HEK293T (cell line): Measurements from ENCODE around the gene NAALADL2.

ENCODE experiments used
- CTCF ChIA-PET: fragments of 350-600 bp; formaldehyde crosslinking; extraction: SDS; loops from one replicate; lab custom pipeline; 2021; ENCODE audit warnings: antibody characterized with exemption, inconsistent platforms; lab: Yijun Ruan, JAX
- POLR2A ChIA-PET: fragments of 350-600 bp; formaldehyde crosslinking; extraction: SDS; loops from one replicate; lab custom pipeline; 2020; ENCODE audit warnings: antibody characterized with exemption, inconsistent platforms; lab: Yijun Ruan, JAX
- DNase-seq: peaks from one replicate; pipeline ENCODE4 v3.0.0; 2012; ENCODE audit warnings: mixed read lengths; ENCODE audit errors: extremely low spot score
- ARNT ChIP-seq: fragments of 450-650 bp; IDR thresholded peaks from 2 replicates; pipeline ENCODE4 v1.6.1; 2017; ENCODE audit warnings: mild to moderate bottlenecking
- BHLHE40 ChIP-seq: fragments of 450-650 bp; IDR thresholded peaks from 2 replicates; pipeline ENCODE4 v1.6.1; 2016; ENCODE audit warnings: mild to moderate bottlenecking, moderate library complexity, borderline replicate concordance
- CTBP1 ChIP-seq: fragments of 450-650 bp; IDR thresholded peaks from 2 replicates; pipeline ENCODE4 v1.6.1; 2016; ENCODE audit warnings: borderline replicate concordance
- ELF4 ChIP-seq: fragments of 450-650 bp; IDR thresholded peaks from 2 replicates; pipeline ENCODE4 v1.6.1; 2017; ENCODE audit warnings: antibody characterized with exemption
- FOXA1 ChIP-seq: fragments of 450-650 bp; IDR thresholded peaks from 2 replicates; pipeline ENCODE4 v1.6.1; 2016; ENCODE audit warnings: mild to moderate bottlenecking
- FOXK2 ChIP-seq: fragments of 450-650 bp; IDR thresholded peaks from 2 replicates; pipeline ENCODE4 v1.6.1; 2016; ENCODE audit warnings: mild to moderate bottlenecking
- FOXM1 ChIP-seq: fragments of 450-650 bp; IDR thresholded peaks from 2 replicates; pipeline ENCODE4 v1.6.1; 2017; ENCODE audit warnings: mild to moderate bottlenecking, borderline replicate concordance
- HDGF ChIP-seq: fragments of 450-650 bp; IDR thresholded peaks from 2 replicates; pipeline ENCODE4 v1.6.1; 2017; ENCODE audit warnings: antibody characterized with exemption, borderline replicate concordance
- L3MBTL2 ChIP-seq: fragments of 450-650 bp; conservative IDR thresholded peaks from 2 replicates; pipeline ENCODE4 v1.6.1; 2016; ENCODE audit warnings: mild to moderate bottlenecking
- LEF1 ChIP-seq: fragments of 450-650 bp; IDR thresholded peaks from 2 replicates; pipeline ENCODE4 v1.6.1; 2017; ENCODE audit warnings: mild to moderate bottlenecking, borderline replicate concordance
- NFRKB ChIP-seq: fragments of 450-650 bp; IDR thresholded peaks from 2 replicates; pipeline ENCODE4 v1.6.1; 2016; ENCODE audit warnings: mild to moderate bottlenecking, moderate library complexity
- SP1 ChIP-seq: fragments of 450-650 bp; IDR thresholded peaks from 2 replicates; pipeline ENCODE4 v1.6.1; 2017
- SUZ12 ChIP-seq: fragments of 450-650 bp; IDR thresholded peaks from 2 replicates; pipeline ENCODE4 v1.6.1; 2016; ENCODE audit warnings: mild to moderate bottlenecking
- TARDBP ChIP-seq: fragments of 450-650 bp; IDR thresholded peaks from 2 replicates; pipeline ENCODE4 v1.6.1; 2016
- ZNF384 ChIP-seq: fragments of 450-650 bp; IDR thresholded peaks from 2 replicates; pipeline ENCODE4 v1.6.1; 2016
- TF ChIP-seq, protein P1 (sequence below): fragments of 450-650 bp; IDR thresholded peaks from 2 replicates; pipeline ENCODE4 v1.6.1; 2016

NAALADL2 gene

DNA sequence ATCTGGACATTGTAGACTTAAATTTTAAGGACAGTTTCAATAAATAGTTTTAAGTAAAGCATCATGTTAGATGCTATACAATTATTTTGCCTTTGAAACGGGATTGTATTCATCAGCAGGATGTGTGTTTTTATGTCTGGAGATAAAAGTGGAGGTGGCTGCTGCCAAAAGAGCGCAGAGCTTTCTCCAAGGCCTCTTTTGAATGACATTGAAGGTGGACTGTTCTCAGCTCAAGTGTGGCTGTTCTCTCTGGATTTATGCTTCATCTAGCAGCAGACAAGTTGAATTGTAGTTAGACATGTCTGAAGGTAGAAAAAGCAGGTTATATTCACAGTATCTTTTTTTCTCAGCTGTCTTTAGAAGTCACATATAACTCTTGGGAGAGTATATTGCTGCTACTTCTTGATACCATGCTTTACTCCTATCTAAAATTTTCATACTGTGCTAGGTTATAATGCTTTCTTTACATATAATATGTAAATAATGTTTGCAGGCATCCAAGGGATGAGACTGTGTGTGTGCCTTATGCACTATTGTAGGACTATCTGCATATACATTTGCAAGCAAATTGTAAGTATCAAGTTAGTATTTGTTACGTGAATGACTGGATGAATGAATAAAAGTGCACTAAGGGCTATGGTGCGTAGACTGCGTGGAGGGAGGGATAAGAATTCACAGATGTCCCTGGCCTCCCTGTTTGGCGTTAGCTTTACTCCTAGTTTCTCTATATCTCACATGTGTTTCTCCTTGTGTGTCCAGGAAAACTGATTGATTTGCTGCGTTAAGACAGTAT lies 340.1 kb downstream of the NAALADL2 start:
- ChIA-PET CTCF (no interaction called here), POLR2A (no interaction called here)
- TF ChIP-seq FOXK2 (no peak), SUZ12 (no peak), ELF4 (no peak), NFRKB (no peak), FOXM1 (no peak), ZNF384 (no peak), LEF1 (no peak), SP1 (no peak), ARNT (no peak), TARDBP (no peak), CTBP1 (no peak), BHLHE40 (no peak)
- TF ChIP-seq, protein P1, sequence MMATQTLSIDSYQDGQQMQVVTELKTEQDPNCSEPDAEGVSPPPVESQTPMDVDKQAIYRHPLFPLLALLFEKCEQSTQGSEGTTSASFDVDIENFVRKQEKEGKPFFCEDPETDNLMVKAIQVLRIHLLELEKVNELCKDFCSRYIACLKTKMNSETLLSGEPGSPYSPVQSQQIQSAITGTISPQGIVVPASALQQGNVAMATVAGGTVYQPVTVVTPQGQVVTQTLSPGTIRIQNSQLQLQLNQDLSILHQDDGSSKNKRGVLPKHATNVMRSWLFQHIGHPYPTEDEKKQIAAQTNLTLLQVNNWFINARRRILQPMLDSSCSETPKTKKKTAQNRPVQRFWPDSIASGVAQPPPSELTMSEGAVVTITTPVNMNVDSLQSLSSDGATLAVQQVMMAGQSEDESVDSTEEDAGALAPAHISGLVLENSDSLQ: no peak
- DNase-seq: no peak

DNA sequence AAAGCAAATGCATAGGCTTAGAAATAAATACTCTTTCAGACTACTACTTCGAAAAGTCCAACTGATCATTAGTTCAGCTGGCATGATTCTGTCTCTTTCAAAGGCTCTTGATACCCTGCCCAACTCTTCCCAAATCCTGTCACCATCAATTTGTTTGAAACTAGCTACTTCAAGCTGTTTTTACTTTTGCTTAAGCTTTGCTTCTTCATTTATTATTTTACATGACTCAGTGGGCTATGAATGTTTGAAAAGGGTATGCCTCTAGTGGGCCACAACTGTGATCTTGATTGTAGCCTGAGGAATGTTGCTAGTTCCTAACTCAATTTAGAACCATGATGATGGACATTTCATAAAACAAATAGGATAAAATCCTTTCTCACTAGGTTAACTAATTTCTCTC lies 340.8 kb downstream of the NAALADL2 start:
- no peak for TF ChIP-seq BHLHE40
- no peak for TF ChIP-seq L3MBTL2
- TF ChIP-seq, protein P1: no peak
- no peak for TF ChIP-seq CTBP1
- no peak for TF ChIP-seq FOXA1
- no peak for TF ChIP-seq SUZ12
- TF ChIP-seq LEF1: no peak
- no peak for TF ChIP-seq FOXK2
- TF ChIP-seq NFRKB: no peak
- TF ChIP-seq FOXM1: no peak
- no peak for TF ChIP-seq ELF4
- no peak for TF ChIP-seq ARNT
- ChIA-PET CTCF (no interaction called here), POLR2A (no interaction called here)
- no peak for DNase-seq

DNA sequence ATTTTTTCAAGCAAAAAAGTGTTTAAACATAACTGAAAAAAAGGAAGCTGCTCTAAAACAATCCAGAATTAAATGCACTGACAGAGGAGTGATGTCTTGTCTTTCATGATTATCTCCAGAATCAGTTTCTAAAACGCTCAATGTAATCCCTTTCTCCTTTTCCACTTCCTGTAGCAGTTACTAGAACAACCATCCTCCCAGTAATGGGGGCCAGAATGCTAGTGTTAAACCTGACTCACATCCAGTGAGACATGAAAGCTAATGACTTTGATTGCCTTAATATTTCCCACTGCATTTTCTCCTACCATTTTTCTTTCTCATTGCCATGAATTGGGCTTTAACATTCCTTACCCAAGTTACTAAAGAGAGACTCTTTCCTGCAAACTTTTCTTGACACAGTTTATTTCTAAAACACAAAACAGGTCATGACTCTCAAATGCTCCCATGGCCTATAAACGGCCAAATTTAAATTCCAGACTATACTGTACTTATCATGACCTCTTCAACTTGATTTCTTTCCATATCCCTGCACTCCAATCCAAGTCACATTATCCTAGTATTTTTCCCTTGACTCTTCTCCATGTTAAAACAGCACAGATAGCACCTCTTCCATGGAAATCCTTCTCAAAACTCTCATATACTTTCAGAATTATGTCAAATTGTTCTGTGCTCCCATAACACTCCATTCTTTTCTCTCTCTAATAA lies 341.4 kb downstream of the NAALADL2 start:
- ChIA-PET POLR2A (no interaction called here), CTCF (no interaction called here)
- no peak for DNase-seq

DNA sequence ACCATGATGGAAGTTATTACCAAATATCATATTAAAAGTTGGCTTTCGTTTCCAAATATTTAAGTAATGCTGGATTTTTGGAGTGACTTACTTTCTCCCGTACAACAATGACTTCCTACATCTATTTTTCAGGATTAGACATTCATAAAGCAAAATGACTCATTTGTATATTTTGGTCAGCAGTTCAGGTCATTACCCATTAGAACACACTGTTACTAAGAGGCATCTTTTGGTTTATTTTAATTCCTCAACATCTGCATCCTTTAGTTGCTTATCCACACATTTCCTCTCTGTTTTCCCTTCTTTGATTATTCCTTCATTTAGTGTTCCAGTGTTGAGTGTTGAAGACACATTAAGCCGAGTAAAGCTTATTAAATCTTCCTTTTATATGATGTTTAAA lies 348.2 kb downstream of the NAALADL2 start:
- TF ChIP-seq ARNT (no peak), L3MBTL2 (no peak), CTBP1 (no peak), SP1 (no peak), FOXK2 (no peak), TARDBP (no peak), FOXA1 (no peak), FOXM1 (no peak), SUZ12 (no peak), ZNF384 (no peak), LEF1 (no peak), BHLHE40 (no peak)
- TF ChIP-seq, protein P1: no peak
- ChIA-PET CTCF (no interaction called here), POLR2A (no interaction called here)
- DNase-seq: no peak

More for the DNA sequence above, 341.4 kb downstream of the NAALADL2 start:
- TF ChIP-seq L3MBTL2: no peak
- no peak for TF ChIP-seq FOXK2
- no peak for TF ChIP-seq SUZ12
- no peak for TF ChIP-seq TARDBP
- no peak for TF ChIP-seq HDGF
- TF ChIP-seq FOXM1: no peak
- no peak for TF ChIP-seq FOXA1
- TF ChIP-seq ELF4: no peak
- TF ChIP-seq, protein P1: no peak
- no peak for TF ChIP-seq CTBP1
- TF ChIP-seq BHLHE40: no peak
- TF ChIP-seq LEF1: no peak

DNA sequence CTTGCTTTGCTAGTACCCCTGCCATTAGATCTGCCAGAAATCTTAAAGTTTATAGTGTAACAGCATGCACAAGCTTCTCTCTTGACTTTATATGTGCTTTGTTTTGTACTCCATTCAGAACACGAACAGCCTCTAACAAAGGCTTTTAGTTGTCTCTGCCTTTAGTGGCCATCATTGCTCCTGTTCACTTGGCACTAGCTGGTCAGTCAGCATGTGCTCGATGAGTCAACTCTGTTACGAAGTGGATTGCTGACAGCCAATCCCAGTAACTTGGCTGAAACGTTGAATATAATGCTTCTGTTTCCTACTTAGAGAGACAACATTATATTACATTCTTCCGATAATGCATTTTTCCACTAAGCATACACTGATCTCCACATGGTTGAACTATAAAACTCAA lies 349.2 kb downstream of the NAALADL2 start:
- TF ChIP-seq, protein P1: no peak
- TF ChIP-seq TARDBP (no peak), LEF1 (no peak), SUZ12 (no peak), ZNF384 (no peak), BHLHE40 (no peak), CTBP1 (no peak), SP1 (no peak), ARNT (no peak), FOXA1 (no peak), HDGF (no peak)
- CTCF ChIA-PET: no interaction called here
- POLR2A ChIA-PET: no interaction called here
- DNase-seq: no peak
